CD1c-positive myeloid dendritic cell (primary cell): ENCODE measurements around the gene C2orf92.

Experiments
- DNase-seq: peaks from one replicate; pipeline ENCODE4 v3.0.0-alpha.2; 2016; ENCODE audit errors: extremely low spot score

The C2orf92 gene

DNA sequence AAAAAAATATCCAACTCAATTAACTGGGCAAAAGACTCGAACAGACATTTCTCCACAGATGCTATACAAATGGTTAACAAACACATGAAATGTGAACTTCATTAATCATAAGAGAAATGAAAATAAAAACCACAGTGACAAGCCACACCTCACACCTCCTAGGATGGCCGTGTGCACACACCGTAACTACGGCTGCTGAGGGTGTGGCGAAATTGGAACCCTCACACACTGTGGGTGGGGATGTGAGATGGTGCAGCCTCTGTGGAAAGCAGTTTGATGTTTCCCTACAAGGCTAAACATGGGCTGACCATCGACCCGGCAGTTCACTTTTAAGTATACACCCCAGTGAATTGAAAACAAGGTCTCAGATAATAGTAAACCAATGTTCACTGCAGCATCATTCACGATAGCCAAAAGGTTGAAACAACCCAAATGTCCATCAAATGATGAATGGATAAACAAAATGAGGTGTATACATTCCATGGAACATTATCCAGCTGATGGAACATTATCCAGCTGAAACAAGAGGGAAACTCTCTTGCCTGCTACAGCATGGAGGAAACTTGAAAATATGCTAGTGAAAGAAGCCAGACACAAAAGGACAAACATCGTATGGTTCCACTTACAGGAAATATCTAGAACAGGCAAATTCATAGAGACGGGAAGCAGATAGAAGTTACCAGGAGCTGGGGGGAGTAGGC, 76.1 kb downstream of the C2orf92 start:
- DNase-seq: peak; percentile 10

DNA sequence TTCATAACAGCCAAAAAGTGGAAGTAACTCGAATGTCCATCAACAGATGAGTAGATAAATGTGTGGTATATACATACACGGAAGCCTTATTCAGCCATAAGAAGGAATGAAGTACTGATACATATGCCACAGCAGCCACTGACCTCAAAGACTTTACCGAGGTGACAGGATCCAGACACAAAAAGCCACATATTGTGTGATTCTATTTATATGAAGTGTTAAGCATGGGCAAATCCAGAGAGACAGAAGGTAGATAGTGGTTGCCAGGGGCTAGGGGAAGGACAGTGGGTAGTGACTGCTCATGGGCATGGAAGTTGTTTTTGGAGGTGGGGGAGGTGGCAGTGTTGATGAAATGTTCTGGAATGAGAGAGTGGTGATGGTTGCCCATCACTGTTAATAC, 77.8 kb downstream of the C2orf92 start:
- no peak for DNase-seq

- DNase-seq: no peak
These were observed 78.2 kb downstream of the C2orf92 start for GRCh38 chr2:97747716-97748115.

GRCh38 chr2:97749581-97749980, 80.1 kb downstream of the C2orf92 start:
- DNase-seq: no peak

- no peak for DNase-seq
These were observed 80.5 kb downstream of the C2orf92 start for GRCh38 chr2:97750017-97750416.

DNA sequence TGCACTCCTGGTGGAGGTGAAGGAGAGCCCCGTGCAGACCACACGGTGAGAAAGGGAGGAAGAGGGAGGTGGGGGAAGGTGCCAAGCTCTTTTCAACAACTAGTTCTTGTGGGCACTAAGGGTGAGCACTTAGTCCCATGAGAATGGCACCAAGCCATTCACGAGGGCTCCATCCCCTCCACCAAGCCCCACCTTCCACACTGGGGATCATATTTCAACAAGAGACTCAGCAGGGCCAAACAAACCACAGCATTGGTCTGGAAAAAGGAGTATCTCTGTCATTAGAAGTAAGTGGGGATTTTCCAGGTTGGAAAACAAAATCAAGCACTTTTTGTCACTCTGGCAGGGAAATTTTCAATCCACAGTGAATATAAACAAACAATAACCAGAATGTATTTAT, 82.2 kb downstream of the C2orf92 start:
- no peak for DNase-seq
